Measurements from ENCODE around the gene MTM1. TPM values are rescaled to one million over a fixed set of nuclear protein-coding genes. Genes with fewer than 3 reads are reported as not detected.

MTM1 gene
- total RNA-seq = 28.4 TPM
- long read RNA-seq, transcript MTM1-203 (15 exons, 3,593 nt) = major isoform, 57 of 82 reads
- long read RNA-seq, partial matches to known transcripts = 6 of 82 reads
- long read RNA-seq, other reads (novel, unspliced or antisense) = 19 of 82 reads

DNA sequence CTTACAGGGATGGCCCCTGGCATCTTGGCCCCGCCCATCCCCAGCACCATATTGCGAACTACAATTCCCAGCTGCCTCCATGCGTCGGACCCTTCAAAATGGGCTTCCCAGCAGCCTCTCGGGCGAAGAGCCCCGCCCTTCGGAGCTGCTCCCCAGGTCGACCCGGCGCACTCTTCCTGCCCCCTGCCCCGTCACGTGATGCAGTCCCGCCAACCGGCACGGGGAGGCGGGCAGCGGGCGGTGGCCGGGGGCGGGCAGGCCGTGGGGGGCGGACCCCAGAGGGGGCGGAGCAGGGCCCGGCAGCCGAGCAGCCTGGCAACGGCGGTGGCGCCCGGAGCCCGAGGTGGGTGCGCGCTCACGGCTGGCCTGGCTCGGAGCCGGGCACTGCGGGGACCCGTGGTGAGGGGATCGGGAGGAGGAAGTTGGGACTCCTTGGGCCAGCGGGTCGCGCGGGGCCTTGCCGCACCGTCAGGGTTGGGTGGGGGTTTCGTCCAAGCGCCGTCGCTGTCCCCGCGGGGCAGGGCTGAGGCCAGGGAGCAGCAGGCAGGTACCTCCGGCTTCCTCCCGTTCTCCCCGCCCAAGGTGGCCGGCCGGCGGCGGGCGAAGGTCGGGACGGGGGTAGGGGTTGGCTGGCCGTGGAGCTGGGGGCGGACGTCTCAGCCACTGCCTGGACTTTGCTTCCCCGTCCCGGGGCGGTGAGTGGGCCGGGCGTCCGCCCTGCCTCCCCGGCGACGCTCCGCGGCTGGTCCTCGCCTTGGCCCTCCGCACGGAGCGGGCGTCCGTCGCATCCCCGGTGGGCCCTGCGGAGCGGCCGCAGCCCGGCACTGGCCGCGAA lies at the start of gene MTM1:
MTM1 (plus strand) TSS at position 302 of the 835 bp plus-strand sequence. CDS start 23,994 bp downstream, outside the sequence.
- TF ChIP-seq, protein P1, sequence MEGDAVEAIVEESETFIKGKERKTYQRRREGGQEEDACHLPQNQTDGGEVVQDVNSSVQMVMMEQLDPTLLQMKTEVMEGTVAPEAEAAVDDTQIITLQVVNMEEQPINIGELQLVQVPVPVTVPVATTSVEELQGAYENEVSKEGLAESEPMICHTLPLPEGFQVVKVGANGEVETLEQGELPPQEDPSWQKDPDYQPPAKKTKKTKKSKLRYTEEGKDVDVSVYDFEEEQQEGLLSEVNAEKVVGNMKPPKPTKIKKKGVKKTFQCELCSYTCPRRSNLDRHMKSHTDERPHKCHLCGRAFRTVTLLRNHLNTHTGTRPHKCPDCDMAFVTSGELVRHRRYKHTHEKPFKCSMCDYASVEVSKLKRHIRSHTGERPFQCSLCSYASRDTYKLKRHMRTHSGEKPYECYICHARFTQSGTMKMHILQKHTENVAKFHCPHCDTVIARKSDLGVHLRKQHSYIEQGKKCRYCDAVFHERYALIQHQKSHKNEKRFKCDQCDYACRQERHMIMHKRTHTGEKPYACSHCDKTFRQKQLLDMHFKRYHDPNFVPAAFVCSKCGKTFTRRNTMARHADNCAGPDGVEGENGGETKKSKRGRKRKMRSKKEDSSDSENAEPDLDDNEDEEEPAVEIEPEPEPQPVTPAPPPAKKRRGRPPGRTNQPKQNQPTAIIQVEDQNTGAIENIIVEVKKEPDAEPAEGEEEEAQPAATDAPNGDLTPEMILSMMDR (IDR thresholded peaks at IDR 0.05) = no peak
- peak within 1 kb of the TSS; percentile 62 for H3K4me3 ChIP-seq
- DNase-seq (peak; percentile 97), ATAC-seq (peak; percentile 97)
- intact Hi-C loops (cut with DNase I) = no loop called here
- no peaks in the 10 kb centered on the region for H3K9me3 ChIP-seq
- H3K27me3 ChIP-seq = no peaks in the 10 kb centered on the region
- peak within 1 kb of the TSS; percentile 85 for H3K27ac ChIP-seq
- peaks cover 15% of the 10 kb centered on the region for H3K4me1 ChIP-seq
- H3K36me3 ChIP-seq = no peaks in the 10 kb centered on the region

GRCh38 chrX:150522494-150522893 lies 45.9 kb upstream of the MTM1 start:
- Histone ChIP-seq H3K4me1 (no peaks in the 10 kb centered on the region), H3K27ac (no peak overlapping the region), H3K9me3 (no peaks in the 10 kb centered on the region), H3K36me3 (no peaks in the 10 kb centered on the region), H3K27me3 (no peaks in the 10 kb centered on the region), H3K4me3 (no peak overlapping the region)
- DNase-seq (no peak), ATAC-seq (no peak)
- intact Hi-C loops (cut with DNase I) = no loop called here
- TF ChIP-seq, protein P1 (IDR thresholded peaks at IDR 0.05) = no peak

- no peaks in the 10 kb centered on the region for H3K4me1 ChIP-seq
- H3K4me3 ChIP-seq = no peak overlapping the region
- no peaks in the 10 kb centered on the region for H3K9me3 ChIP-seq
- intact Hi-C loops (cut with DNase I) = no loop called here
- ATAC-seq = no peak
- no peaks in the 10 kb centered on the region for H3K27me3 ChIP-seq
- H3K27ac ChIP-seq = no peak overlapping the region
- TF ChIP-seq, protein P1 (IDR thresholded peaks at IDR 0.05) = no peak
- H3K36me3 ChIP-seq = no peaks in the 10 kb centered on the region
- DNase-seq = no peak
Observed at GRCh38 chrX:150525061-150525919, 43.1 kb upstream of the MTM1 start.

DNA sequence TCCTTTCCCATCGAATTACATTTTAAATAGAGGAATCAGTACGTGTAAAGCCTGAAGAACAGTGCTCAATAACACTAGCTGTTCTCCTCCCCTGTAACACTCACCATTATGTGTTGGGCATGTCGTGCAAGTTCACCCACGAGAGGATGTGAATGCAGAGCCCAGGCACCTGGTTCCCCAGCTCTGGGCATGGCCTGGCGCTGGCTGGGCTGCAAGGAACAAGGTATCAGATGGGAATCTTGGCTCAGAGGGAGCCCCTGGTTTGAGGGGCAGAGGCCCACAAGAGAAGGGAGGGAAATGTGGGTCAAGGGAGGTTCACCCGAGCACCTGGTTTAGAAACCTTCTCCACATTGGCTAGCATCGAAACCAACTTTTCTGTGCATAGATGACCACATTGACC lies 41.7 kb upstream of the MTM1 start:
- no peak overlapping the region for H3K4me3 ChIP-seq
- no peaks in the 10 kb centered on the region for H3K36me3 ChIP-seq
- ATAC-seq (no peak), DNase-seq (no peak)
- H3K9me3 ChIP-seq = no peaks in the 10 kb centered on the region
- intact Hi-C loops (cut with DNase I) = no loop called here
- H3K4me1 ChIP-seq = no peaks in the 10 kb centered on the region
- no peaks in the 10 kb centered on the region for H3K27me3 ChIP-seq
- no peak overlapping the region for H3K27ac ChIP-seq
- TF ChIP-seq, protein P1 (IDR thresholded peaks at IDR 0.05) = no peak

DNA sequence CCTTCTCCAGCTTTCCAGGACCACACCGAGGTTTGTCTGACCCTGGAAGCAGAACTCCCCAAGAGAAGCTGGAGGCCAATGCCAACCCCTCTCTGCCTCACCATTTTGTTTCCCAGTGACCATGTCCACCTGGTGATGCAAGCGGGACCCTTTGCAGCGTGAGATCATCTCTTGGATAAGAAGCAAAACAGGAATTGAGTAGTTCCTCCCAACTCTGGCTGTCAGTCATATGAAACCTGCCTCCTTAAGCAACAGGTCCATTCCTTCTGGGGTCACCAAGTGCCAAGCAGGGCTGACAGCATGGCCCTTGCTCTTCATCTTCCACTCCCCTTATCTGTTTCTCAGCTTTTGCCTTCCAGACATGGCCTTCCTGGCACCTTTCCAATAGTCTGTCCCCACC lies 41.3 kb upstream of the MTM1 start:
- Histone ChIP-seq H3K27ac (no peak overlapping the region), H3K9me3 (no peaks in the 10 kb centered on the region), H3K4me3 (no peak overlapping the region), H3K36me3 (no peaks in the 10 kb centered on the region), H3K27me3 (no peaks in the 10 kb centered on the region), H3K4me1 (no peaks in the 10 kb centered on the region)
- ATAC-seq (peak; percentile 34), DNase-seq (no peak)
- intact Hi-C loops (cut with DNase I) = no loop called here
- TF ChIP-seq, protein P1 (IDR thresholded peaks at IDR 0.05) = no peak

Measured in upper lobe of right lung (tissue), 1 donor.